Right lobe of liver (tissue), 6 donors: ENCODE results near the gene ACSL1. TPM values are rescaled to one million over a fixed set of nuclear protein-coding genes. Genes with fewer than 3 reads are reported as not detected.

Experiments
- ATAC-seq, 4 donors: fragments of 200-7000 bp; cut with Tn5 transposase; one replicate each; pipeline ENCODE4 v1.9.1; 2020; ENCODE audit warnings: mild to moderate bottlenecking in 4 of 4, moderate library complexity in 4 of 4
- DNase-seq, 3 donors: peaks; one replicate each; pipeline ENCODE4 v3.0.0-alpha.2; 2020
- H3K27ac ChIP-seq, 3 donors: fragments of 200-600 bp; one replicate each; pipeline ENCODE4 v1.8.0; 2022
- H3K27me3 ChIP-seq, 2 donors: fragments of 200-600 bp; one replicate each; pipeline ENCODE4 v1.8.0; 2022
- H3K36me3 ChIP-seq, 4 donors: fragments of 200-600 bp; sonication (generic) in 1 of 4; one replicate each; pipeline versions ENCODE4 v1.5.1 to v1.8.0; 2017 to 2022; ENCODE audit warnings: control low read depth in 1 of 4
- H3K4me1 ChIP-seq, 4 donors: fragments of 200-600 bp; sonication (generic) in 1 of 4; one replicate each; pipeline versions ENCODE4 v1.5.1 to v1.8.0; 2017 to 2022; ENCODE audit warnings: control low read depth in 1 of 4
- H3K4me3 ChIP-seq, 3 donors: fragments of 200-600 bp; one replicate each; pipeline ENCODE4 v1.8.0; 2022
- H3K9me3 ChIP-seq, 4 donors: fragments of 200-600 bp; sonication (generic) in 1 of 4; one replicate each; pipeline versions ENCODE4 v1.5.1 to v1.8.0; 2017 to 2022; ENCODE audit warnings: control low read depth in 1 of 4
- CTCF ChIP-seq, 4 donors: fragments of 200-600 bp in 3 of 4; fragments of 450-650 bp in 1 of 4; IDR thresholded peaks; one replicate each; pipeline versions ENCODE4 v1.5.1 to v1.8.0; 2016 to 2022; ENCODE audit warnings: antibody characterized with exemption in 4 of 4, mild to moderate bottlenecking in 2 of 4
- POLR2A ChIP-seq: fragments of 450-650 bp; IDR thresholded peaks from one replicate; pipeline ENCODE4 v1.6.1; 2017; ENCODE audit warnings: antibody characterized with exemption, mild to moderate bottlenecking
- WGBS: methylation state at CpG from one replicate; pipeline ENCODE4 v1.1.6; 2018; ENCODE audit warnings: low coverage, low lambda C conversion rate; ENCODE audit not compliant: insufficient coverage; ENCODE audit errors: missing lambda C conversion rate; 5-methylcytosine and 5-hydroxymethylcytosine counted together
- intact Hi-C, 2 donors: fragments of 100-400 bp; cut with DNase I; formaldehyde crosslinking; loops; one replicate each; pipeline versions ENCODE4 v1.11.2 to v1.14.1; 2022
- total RNA-seq, 6 experiments: library from RNA; depleted of rRNA in 2 of 6; stranded (reverse); fragments of >200 nt in 2 of 6; fragmentation: NEBNext Ultra II Directional in 3 of 6; extraction: Animal tissue kit (Norgen Biotek cat#: 25700) in 3 of 6; gene quantifications; one replicate each; pipeline versions ENCODE4 v1.1.0 to v1.2.4, GENCODE V29; 2016 to 2023
- donor health status: DM: no; HTN: yes; CAD: no.
- donor health status: DM: no; HTN: no; CAD: no.
- donor health status: DM: no; HTN: no; CAD: no.
- donor health status: DM: no; HTN: yes; CAD: no.
- donor health status: DM: no; HTN: yes; CAD: no.

Gene ACSL1
- total RNA-seq, 6 experiments from 2014 or later: 544 to 1,154 (median 743) TPM

- H3K4me3 ChIP-seq: no peak overlapping the region
- whole genome bisulfite sequencing: 40% methylated on average over 6 of the region's 6 CpGs
- H3K9me3 ChIP-seq: no peaks in the 10 kb centered on the region
- ATAC-seq: peak in 1 of 4 donors; percentile 3
- no peaks in the 10 kb centered on the region for H3K27me3 ChIP-seq
- DNase-seq: no peak
- TF ChIP-seq POLR2A (no peak), CTCF (IDR thresholded peaks at IDR 0.05) (no peak)
- H3K27ac ChIP-seq: peak overlapping the region in 1 of 3 donors; percentile 74
- peaks cover 10 to 31% (median 18%) of the 10 kb centered on the region in 4 donors for H3K36me3 ChIP-seq
- intact Hi-C loops: loop anchor here in 1 of 2 donors (10.0 kb wide), 1 partner anchor 233 kb away; no protein-coding TSS in a partner anchor
- H3K4me1 ChIP-seq: peaks cover 0 to 54% (median 13%) of the 10 kb centered on the region in 4 donors
These were observed 74.2 kb downstream of the ACSL1 start for GRCh38 chr4:184751585-184751956.

GRCh38 chr4:184750926-184751584 lies 74.7 kb downstream of the ACSL1 start:
- peak in 2 of 4 donors; percentile 0 to 14 for ATAC-seq
- intact Hi-C loops: loop anchor here in 1 of 2 donors (10.0 kb wide), 1 partner anchor 234 kb away; no protein-coding TSS in a partner anchor
- peak overlapping the region in 1 of 3 donors; percentile 74 for H3K27ac ChIP-seq
- H3K27me3 ChIP-seq: no peaks in the 10 kb centered on the region
- no peak overlapping the region for H3K4me3 ChIP-seq
- no peak for DNase-seq
- H3K9me3 ChIP-seq: no peaks in the 10 kb centered on the region
- 51% methylated on average over 8 of the region's 8 CpGs for WGBS
- no peak for TF ChIP-seq CTCF (IDR thresholded peaks at IDR 0.05)
- no peak for TF ChIP-seq POLR2A
- H3K36me3 ChIP-seq: peaks cover 6 to 25% (median 13%) of the 10 kb centered on the region in 4 donors
- peaks cover 0 to 59% (median 15%) of the 10 kb centered on the region in 4 donors for H3K4me1 ChIP-seq

- Histone ChIP-seq H3K4me1 (peaks cover 0 to 70% (median 17%) of the 10 kb centered on the region in 4 donors), H3K9me3 (no peaks in the 10 kb centered on the region), H3K4me3 (no peak overlapping the region), H3K36me3 (no peaks in the 10 kb centered on the region), H3K27me3 (no peaks in the 10 kb centered on the region), H3K27ac (peak overlapping the region in 2 of 3 donors; percentile 20 to 74)
- TF ChIP-seq POLR2A (no peak), CTCF (IDR thresholded peaks at IDR 0.05) (no peak)
- no peak for DNase-seq
- intact Hi-C loops: no loop called here
- no peak for ATAC-seq
- WGBS: no CpG with 5 or more reads among the region's 8 CpGs
These were observed 77.5 kb downstream of the ACSL1 start for GRCh38 chr4:184748251-184748652.

GRCh38 chr4:184747034-184747830 lies 78.5 kb downstream of the ACSL1 start:
- intact Hi-C loops: no loop called here
- Histone ChIP-seq H3K4me3 (no peak overlapping the region), H3K27me3 (no peaks in the 10 kb centered on the region), H3K27ac (peak overlapping the region; percentile 54 to 81 (median 74)), H3K4me1 (peaks cover 0 to 62% (median 17%) of the 10 kb centered on the region in 4 donors), H3K36me3 (no peaks in the 10 kb centered on the region), H3K9me3 (no peaks in the 10 kb centered on the region)
- 50% methylated on average over 1 of the region's 4 CpGs for WGBS
- TF ChIP-seq CTCF (IDR thresholded peaks at IDR 0.05): no peak
- no peak for TF ChIP-seq POLR2A
- ATAC-seq: peak; percentile 70 to 84 (median 75)
- DNase-seq: peak; percentile 71 to 92 (median 90)
